Right renal pelvis (tissue), 4 donors: Measurements from ENCODE around the gene ZNF507. TPM values are rescaled to one million over a fixed set of nuclear protein-coding genes. Genes with fewer than 3 reads are reported as not detected.
"Not testable (repeated sequence)": the region's sequence is repeated elsewhere in the genome, so short reads cannot be mapped to it uniquely, and the experiment has no call there.

Source experiments
- DNase-seq, 4 donors: peaks; one replicate each; pipeline ENCODE4 v3.0.0-alpha.2; 2013; ENCODE audit warnings: low read depth in 4 of 4, low spot score in 3 of 4, missing footprints in 1 of 4
- polyA plus RNA-seq, 4 donors: library from polyadenylated mRNA; unstranded; fragments of 120-200 nt; gene quantifications; one replicate each; pipeline ENCODE4 v1.2.1, GENCODE V29; 2013; ENCODE audit not compliant: insufficient read length in 4 of 4

ZNF507 gene
- polyA plus RNA-seq, 4 donors = 20.9 to 31.2 (median 27.5) TPM

GRCh38 chr19:32367063-32367462, 21.7 kb downstream of the ZNF507 start:
- no peak for DNase-seq

- DNase-seq = no peak
Measured at GRCh38 chr19:32367948-32368536, 22.6 kb downstream of the ZNF507 start.

DNA sequence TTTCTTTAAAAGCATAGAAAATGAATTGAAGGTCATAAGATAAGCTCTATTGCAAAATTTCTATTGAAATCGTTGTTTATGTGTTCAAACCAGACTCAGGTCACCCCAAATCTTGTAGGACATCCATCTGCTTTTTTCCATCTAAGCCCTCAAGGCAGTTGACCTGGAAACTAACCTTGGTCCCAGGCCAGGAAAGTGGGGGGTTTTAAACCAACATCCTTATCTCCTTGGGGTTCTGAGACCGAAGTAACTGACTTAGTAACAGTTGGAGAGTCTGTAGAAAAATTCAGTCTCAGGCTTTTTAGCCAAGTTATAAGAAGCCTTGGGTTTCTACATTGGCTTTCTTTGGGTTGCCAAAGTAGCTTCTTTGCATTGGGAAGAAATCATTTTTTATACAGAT, 23.4 kb downstream of the ZNF507 start:
- no peak for DNase-seq

- DNase-seq = no peak
Measured at GRCh38 chr19:32372726-32373517, 27.5 kb downstream of the ZNF507 start.

DNA sequence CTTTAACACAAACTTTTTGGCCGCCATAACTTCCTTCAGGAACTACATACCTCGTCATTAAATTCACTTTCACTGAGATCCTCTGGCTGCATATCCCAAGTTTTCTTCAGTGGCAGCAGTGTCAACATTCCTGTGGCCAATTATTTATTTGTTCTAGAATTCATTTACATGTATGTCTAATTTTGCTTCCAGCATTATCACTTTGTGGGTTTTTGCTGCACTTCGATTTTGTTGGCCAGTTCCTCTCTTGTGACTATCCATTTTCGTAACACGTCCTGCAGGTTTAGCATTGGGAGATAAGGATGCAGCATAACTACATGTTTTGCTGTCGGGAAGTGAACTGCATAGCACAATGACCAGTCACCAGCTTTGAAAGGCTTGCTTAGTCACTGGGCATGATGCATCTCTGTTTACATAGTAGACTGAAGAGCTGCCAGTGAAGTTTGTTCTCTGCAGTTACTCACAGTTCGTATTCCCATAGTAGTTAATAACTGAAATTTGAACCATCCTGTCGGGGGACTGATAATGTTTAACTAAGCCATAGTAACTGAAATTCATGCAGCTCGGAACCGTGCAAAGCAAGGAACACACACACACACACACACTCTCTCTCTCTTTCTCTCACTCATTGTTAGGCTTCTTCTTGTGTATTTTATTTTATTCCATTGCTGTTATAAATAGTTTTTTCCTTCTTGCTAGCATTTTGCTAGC, 28.3 kb downstream of the ZNF507 start:
- peak in 1 of 4 donors; percentile 39 for DNase-seq

DNA sequence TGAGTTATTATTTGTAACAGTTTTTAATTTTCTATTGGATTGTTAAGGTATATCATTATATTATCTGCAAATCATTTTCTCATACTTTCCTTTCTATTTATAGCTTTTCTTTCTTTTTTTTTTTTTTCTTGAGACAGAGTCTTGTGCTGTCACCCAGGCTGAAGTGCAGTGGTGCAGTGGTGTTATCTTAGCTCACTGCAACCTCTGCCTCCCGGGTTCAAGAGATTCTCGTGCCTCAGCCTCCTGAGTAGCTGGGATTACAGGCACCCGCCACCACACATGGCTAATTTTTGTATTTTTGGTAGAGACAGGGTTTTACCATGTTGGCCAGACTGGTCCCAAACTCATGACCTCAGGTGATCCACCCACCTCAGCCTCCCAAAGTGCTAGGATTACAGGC, 29.0 kb downstream of the ZNF507 start:
- not testable (repeated sequence) for DNase-seq

DNA sequence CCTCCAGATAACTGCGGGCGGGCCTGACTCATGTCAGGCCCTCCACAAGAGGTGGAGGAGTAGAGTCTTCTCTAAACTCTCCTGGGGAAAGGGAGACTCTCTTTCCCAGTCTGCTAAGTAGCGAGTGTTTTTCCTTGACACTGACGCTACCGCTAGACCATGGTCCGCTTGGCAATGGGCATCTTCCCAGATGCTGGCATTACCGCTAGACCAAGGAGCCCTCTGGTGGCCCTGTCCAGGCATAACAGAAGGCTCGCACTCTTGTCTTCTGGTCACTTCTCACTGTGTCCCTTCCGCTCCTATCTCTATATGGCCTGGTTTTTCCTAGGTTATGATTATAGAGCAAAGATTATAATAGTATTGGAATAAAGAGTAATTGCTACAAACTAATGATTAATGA, 31.7 kb downstream of the ZNF507 start:
- not testable (repeated sequence) for DNase-seq

DNA sequence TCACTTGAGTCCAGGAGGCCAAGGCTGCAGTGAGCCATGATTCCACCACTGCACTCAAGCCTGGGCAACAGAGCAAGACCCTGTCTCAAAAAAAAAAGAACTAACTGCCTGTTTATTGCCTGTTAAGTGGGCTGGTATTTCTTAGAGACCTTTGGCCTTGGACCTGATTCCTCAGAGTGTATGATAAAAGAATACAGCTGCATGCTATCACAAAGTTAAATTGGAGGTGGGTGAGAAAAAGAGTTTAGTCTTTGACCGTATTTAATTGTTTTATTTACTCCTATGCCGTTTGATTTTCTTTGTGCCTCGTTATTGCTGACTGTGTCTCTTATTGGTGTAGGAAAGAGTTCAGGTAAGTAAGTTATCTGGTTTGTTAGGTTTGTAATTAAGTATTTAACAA, 34.9 kb downstream of the ZNF507 start:
- DNase-seq = no peak

DNA sequence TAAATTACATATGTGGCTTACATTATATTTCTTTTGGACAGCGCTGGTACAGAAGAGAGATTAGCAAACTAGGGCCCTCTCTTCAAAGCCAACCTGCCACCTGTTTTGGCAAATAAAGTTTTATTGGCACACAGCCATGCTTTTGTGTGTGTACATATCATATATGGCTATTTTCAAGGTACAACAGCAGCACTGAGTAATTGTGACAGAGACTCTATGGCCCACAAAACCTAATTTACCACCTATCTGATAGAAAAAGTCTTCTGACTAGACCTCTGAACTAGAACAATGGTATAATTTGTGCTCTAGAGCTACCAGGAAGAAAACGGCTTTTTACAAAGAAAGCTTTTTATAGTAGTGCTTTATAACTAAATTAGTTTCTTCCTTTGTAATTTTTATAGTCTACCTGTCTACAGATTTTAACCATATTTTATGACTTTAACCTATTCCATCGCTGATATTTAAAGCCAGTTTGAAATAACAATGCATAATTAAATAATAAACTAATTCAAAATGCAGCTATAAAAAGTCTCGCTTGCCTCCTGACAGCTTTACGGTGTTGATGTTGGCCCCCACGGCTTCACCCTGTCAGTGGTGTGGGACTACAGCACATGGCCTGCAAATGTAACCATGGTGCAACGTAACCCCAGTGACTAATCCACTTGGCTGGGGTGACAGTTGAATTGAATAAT, 42.4 kb downstream of the ZNF507 start:
- DNase-seq = no peak

- no peak for DNase-seq
Measured at GRCh38 chr19:32388393-32388855, 43.0 kb downstream of the ZNF507 start.

GRCh38 chr19:32392901-32393300, 47.5 kb downstream of the ZNF507 start:
- no peak for DNase-seq

GRCh38 chr19:32396046-32396652, 50.7 kb downstream of the ZNF507 start:
- DNase-seq = no peak

DNA sequence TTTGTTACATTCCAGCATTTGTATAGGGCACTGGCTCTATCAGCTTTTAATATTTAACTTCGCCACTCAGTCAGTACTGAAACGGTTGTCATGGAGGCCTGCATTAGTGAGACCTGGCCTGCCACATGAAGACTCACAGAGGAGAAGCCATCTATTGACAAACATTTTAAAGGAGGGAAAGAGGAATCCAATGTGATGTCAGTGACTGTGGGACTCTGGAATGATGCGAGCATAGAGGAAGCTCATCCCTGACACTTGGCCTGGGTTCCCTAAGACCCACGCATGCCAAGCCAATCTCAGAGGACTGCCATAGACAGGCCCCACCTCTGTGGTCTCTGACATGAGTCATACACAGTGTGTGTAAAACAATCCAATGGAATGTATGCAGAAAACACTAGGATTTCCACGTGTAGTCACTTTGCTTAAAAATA, 52.3 kb downstream of the ZNF507 start:
- no peak for DNase-seq

DNA sequence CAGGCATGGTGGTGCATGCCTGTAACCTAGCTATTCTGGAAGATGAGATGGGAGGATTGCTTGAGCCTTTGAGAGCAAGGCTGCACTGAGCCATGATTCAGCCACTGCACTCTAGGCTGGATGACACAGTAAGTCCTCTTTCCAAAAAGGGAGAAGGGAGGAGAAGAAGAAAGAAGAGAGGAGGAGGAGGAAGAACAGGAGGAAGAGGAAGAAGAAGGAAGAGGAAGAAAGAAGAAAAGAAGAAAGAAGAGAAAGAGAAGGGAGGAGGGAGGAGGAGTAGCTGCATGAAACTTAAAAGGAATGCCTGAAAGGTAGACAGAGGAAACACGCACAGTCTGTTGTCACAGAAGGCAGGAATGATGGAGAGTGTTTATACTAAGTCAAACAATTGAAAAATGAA, 56.6 kb downstream of the ZNF507 start:
- no peak for DNase-seq

DNA sequence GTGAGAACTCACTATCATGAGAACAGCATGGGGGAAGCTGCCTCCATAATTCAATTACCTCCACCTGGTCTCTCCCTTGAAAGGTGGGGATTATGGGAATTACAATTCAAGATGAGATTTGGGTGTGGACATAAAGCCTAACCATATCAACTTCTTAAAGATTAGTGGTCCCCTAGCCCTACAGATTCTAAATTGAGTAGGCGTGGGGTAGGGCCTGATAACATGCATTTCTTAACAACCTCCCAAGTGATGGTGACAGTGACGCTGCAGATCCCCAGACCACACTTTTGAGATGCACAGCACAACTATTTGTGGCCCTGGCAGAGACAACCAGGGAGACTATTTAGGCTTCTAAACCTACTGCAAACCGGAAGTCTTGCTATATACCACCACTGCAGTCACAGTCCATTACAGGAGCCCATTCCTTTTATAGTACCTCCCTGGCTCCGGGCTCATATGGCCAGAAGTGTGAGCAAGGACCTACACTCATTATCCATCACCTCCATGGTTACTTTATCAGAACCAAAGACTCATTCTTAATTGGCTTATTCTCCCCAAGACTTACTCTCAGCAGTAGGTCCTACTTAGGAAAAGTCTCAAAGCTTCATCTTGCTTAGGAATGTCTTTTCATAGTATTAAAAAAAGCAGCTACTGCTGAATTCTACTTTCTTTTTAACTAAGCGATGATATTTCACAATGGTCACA, 58.0 kb downstream of the ZNF507 start:
- no peak for DNase-seq

GRCh38 chr19:32404213-32404932, 59.0 kb downstream of the ZNF507 start:
- no peak for DNase-seq

DNA sequence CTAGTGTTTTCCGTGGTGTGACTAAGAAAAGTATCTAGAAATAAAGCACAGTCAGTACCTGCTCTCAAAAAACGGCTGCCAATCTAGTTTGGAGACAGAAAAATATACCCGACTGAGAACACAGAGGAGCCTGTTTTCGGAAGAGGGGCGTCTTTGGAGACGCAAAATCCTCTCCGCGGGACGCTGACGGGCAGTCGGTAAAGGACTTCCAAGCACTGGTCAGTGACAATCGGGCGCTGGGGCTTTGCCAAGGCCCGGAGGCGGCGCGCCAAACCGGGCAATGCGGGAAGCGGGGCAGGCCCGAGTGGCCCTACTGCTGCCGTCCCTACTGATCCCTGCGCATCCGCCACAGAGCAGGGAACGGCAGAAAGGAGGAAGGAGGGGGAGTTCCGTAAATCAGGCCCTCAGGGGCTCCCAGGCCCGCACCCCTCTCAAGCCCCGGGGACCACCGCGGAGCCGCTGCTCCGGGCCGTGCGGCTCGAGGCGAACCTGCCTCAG, 59.6 kb downstream of the ZNF507 start:
- DNase-seq = no peak

DNA sequence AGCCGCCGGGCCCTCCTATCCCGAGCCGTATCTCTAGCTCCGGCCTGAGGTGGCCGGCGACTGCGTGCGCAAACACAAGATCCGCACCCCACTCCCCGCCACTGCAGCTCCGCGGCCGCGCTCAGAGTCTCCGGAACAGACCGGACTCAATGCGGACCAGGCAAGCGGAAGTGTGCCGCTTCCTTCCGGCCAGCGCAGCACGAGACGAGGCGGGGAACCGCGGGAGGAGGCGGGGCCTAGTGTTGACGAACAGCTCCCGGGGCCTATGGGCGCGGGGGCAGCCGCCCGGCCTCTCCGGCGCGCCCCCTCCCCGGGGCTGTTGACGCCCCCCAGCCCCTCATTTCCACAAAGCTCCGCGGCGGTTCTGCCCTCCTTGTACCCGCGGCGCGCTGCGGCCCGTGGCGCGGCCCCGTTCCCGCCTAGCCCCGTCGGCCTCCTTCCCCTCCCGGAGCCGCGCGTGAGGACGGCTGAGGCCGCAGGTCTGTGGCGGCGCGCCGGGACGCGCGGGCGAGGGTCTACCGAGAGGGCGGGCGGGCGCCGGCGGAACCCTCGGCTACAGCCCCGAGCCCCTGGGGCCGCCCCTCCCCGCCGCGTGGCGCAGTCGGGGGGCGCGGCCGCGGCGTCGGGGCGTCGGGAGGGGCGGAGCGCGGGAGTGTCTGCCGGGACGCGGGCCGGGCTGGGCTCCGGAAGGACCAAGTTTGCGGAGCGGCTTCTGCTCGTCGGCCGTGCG, 60.2 kb downstream of the ZNF507 start, which contains the start of gene DPY19L3:
DPY19L3 (plus strand) TSS at position 340 of the 730 bp plus-strand sequence. CDS start 2,484 bp downstream, outside the sequence.
- peak; percentile 87 to 92 (median 90) for DNase-seq
